AG09309 (cell line): ENCODE results near the gene MRLN.
"Not testable (repeated sequence)": the region's sequence is repeated elsewhere in the genome, so short reads cannot be mapped to it uniquely, and the experiment has no call there.

Experiments
- DNase-seq: peaks from one replicate; pipeline ENCODE4 v3.0.0-alpha.2; 2010; ENCODE audit warnings: low read depth
- H3K4me3 ChIP-seq: 2 replicates; pipeline ENCODE4 v1.5.1; 2011; ENCODE audit warnings: mild to moderate bottlenecking, low read depth, low read length, moderate library complexity; ENCODE audit not compliant: control insufficient read depth
- TF ChIP-seq, protein P1 (sequence below): IDR thresholded peaks from 2 replicates; pipeline ENCODE4 v1.5.1; 2011; ENCODE audit warnings: mild to moderate bottlenecking, low read depth, low read length, inconsistent platforms; ENCODE audit not compliant: insufficient read depth, control insufficient read depth; ENCODE audit errors: missing control alignments

MRLN gene

DNA sequence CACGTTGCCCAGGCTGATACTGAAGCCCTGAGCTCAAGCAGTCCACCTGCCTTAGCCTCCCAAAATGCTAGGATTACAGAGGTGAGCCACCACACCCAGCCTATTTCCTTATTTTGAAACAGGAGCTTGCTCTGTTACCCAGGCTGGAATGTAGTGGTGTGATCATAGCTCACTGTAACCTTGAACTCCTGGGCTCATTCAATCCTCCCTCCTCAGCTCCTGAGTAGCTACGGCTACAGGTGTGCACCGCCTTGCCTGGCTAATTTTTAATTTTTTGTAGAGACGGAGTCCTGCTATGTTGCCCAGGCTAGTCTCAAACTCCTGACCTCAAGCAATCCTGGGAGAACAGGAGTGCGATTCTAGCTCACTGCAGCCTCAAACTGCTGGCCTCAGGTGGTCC, 11.7 kb downstream of the MRLN start:
- TF ChIP-seq, protein P1, sequence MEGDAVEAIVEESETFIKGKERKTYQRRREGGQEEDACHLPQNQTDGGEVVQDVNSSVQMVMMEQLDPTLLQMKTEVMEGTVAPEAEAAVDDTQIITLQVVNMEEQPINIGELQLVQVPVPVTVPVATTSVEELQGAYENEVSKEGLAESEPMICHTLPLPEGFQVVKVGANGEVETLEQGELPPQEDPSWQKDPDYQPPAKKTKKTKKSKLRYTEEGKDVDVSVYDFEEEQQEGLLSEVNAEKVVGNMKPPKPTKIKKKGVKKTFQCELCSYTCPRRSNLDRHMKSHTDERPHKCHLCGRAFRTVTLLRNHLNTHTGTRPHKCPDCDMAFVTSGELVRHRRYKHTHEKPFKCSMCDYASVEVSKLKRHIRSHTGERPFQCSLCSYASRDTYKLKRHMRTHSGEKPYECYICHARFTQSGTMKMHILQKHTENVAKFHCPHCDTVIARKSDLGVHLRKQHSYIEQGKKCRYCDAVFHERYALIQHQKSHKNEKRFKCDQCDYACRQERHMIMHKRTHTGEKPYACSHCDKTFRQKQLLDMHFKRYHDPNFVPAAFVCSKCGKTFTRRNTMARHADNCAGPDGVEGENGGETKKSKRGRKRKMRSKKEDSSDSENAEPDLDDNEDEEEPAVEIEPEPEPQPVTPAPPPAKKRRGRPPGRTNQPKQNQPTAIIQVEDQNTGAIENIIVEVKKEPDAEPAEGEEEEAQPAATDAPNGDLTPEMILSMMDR, result no peak
- no peak for DNase-seq
- H3K4me3 ChIP-seq, result no peak overlapping the region

GRCh38 chr10:59741048-59741447, 12.2 kb downstream of the MRLN start:
- no peak overlapping the region for H3K4me3 ChIP-seq
- TF ChIP-seq, protein P1, result no peak
- no peak for DNase-seq

DNA sequence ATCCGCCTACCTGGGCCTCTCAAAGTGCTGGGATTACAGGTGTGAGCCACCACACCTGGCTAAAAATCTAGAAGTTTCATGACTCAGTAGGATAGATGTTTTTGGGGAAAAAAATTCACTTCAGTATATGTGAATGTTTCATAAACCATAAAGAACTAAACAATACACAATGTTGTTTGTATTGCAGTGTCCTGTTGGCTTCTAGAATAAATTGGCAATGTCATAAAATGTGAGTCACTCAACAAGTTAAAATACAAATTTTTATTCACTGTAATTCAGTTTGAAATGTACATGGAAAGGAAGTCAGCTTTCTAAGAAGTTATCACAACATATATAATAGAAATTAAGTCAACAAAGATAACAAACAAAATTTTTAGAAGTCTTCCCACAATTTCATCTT, 16.5 kb downstream of the MRLN start:
- no peak for DNase-seq
- TF ChIP-seq, protein P1, result no peak
- H3K4me3 ChIP-seq, result no peak overlapping the region

- DNase-seq, result no peak
- H3K4me3 ChIP-seq, result no peak overlapping the region
- TF ChIP-seq, protein P1, result no peak
Observed at GRCh38 chr10:59735296-59735695, 18.0 kb downstream of the MRLN start.

DNA sequence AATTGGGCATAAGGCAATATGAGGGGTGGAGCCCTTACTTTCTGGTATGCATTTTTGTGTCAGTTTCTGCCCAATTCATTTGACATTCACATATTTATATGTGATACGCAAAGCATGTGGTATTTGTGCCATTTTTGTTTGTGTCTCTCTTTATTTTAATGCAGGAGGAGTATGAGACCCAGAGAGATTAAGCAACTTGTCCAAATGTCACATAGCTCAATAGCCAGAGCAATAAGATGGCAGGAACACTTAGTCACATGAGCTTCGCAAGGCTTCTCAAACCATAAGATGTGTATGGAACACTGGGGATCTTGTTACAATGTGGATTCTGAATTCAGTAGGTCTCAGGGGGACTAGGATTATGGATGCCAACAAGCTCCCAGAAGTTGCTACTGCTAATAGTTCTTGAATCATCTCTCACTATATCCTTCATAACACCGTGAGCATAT, 19.2 kb downstream of the MRLN start:
- no peak overlapping the region for H3K4me3 ChIP-seq
- TF ChIP-seq, protein P1, result no peak
- no peak for DNase-seq

GRCh38 chr10:59733321-59734013, 19.8 kb downstream of the MRLN start:
- not testable (repeated sequence) for H3K4me3 ChIP-seq

DNA sequence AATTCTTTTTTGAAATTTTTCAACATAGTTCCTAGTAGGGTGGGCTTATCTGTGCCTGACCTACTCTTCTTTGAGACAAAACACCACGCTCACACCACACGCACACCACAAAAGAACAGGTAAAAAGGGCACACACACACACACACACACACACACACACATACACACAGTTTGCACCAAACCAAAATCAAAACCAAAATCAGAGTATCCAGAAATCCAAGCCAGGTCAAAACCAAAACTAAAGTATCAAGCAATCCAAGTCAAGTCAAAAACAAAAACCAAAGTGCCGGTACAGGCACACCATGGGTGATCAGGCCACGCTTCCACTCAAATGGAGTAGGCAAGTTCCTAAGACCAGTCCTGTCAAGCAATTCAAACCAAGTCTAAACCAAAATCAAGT, 20.4 kb downstream of the MRLN start:
- not testable (repeated sequence) for DNase-seq, H3K4me3 ChIP-seq

More at GRCh38 chr10:59733321-59734013, 19.8 kb downstream of the MRLN start:
- not testable (repeated sequence) for DNase-seq

GRCh38 chr10:59729167-59729566, 24.1 kb downstream of the MRLN start:
- H3K4me3 ChIP-seq, DNase-seq: not testable (repeated sequence)
